ENCODE data around the gene TRIM63.

The TRIM63 gene

DNA sequence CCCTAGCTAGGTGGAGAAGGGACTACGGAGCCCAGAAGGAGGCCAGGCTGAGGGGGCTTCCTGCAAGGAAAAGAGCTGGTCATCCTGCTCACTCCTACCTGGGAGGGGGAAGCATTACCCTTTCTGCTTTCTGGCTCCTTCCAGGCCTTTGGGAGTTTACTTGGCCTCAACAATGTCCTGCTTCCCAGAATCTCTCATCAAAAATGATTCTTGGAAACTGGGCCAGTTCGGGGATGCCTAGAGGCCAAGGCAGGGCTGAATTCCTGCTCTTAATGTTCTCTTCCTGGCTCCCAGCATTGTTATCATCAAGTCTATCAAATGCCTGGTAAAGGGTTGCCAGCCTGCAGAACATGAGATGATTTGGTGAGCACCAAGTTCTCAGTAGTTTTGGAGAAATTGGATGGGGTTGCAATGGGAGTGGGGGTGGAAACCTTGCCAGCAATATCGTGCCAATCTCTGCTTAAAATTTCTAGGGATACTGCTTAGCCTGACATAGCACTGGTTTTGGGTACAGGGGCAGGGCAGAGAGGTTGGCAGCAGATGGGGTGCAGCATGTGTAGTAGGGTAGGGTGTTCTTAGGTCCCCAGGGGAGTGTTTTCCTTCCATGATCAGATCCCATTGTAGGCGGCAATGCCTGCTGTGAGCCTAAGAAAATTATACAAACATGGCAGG is 61.9 kb downstream of the TRIM63 start:
- no peak for TF ChIP-seq TAF1 (IDR thresholded peaks at IDR 0.05; ENCODE audit: low read depth)
- no peak for TF ChIP-seq RAD21 (IDR thresholded peaks at IDR 0.05; ENCODE audit: low read depth)
- no peak for TF ChIP-seq TEAD4 (IDR thresholded peaks at IDR 0.05)
- TF ChIP-seq EP300 (IDR thresholded peaks at IDR 0.05; ENCODE audit: borderline replicate concordance): no peak
- no peak for TF ChIP-seq ZBTB7A (IDR thresholded peaks at IDR 0.05; ENCODE audit: low read depth)
- no peak for TF ChIP-seq FOXM1 (IDR thresholded peaks at IDR 0.05; ENCODE audit: borderline replicate concordance, low read depth)
- TF ChIP-seq YY1 (IDR thresholded peaks at IDR 0.05; ENCODE audit: low read depth): no peak
- no peak for TF ChIP-seq CEBPB (IDR thresholded peaks at IDR 0.05)
- no peak for TF ChIP-seq TCF12 (IDR thresholded peaks at IDR 0.05; ENCODE audit: low read depth)

DNA sequence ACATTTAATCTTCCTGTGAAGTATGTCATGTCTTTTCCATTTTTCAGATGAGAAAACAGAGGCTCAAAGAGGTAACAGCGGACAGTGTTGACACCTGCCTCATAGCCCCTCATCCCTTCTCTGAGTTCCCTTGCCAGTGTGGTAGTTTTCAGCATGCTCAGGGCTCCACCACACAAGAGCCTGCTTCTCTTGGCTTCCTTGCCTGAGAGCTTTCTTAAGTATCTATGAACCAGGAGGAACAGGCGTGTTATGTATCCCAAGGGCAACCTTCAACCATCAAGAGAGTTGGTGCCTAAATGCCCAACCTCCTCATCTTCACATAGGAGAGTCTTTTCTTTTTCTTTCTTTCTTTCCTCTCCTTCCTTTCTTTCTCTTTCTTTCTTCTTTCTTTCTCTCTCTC is 63.7 kb downstream of the TRIM63 start:
- TF ChIP-seq YY1 (IDR thresholded peaks at IDR 0.05; ENCODE audit: low read depth) (no peak), TEAD4 (IDR thresholded peaks at IDR 0.05) (no peak), RAD21 (IDR thresholded peaks at IDR 0.05; ENCODE audit: low read depth) (no peak), CEBPB (IDR thresholded peaks at IDR 0.05) (no peak), NFIC (IDR thresholded peaks at IDR 0.05) (no peak), ZBTB7A (IDR thresholded peaks at IDR 0.05; ENCODE audit: low read depth) (no peak), TAF1 (IDR thresholded peaks at IDR 0.05; ENCODE audit: low read depth) (no peak), TCF12 (IDR thresholded peaks at IDR 0.05; ENCODE audit: low read depth) (no peak), EP300 (IDR thresholded peaks at IDR 0.05; ENCODE audit: borderline replicate concordance) (no peak), EGR1 (IDR thresholded peaks at IDR 0.05) (no peak), FOXM1 (IDR thresholded peaks at IDR 0.05; ENCODE audit: borderline replicate concordance, low read depth) (no peak), CREB1 (IDR thresholded peaks at IDR 0.05; ENCODE audit: low read depth) (no peak)
- TF ChIP-seq, protein P1, sequence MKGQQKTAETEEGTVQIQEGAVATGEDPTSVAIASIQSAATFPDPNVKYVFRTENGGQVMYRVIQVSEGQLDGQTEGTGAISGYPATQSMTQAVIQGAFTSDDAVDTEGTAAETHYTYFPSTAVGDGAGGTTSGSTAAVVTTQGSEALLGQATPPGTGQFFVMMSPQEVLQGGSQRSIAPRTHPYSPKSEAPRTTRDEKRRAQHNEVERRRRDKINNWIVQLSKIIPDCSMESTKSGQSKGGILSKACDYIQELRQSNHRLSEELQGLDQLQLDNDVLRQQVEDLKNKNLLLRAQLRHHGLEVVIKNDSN (IDR thresholded peaks at IDR 0.05): no peak
- TF ChIP-seq, protein P2, sequence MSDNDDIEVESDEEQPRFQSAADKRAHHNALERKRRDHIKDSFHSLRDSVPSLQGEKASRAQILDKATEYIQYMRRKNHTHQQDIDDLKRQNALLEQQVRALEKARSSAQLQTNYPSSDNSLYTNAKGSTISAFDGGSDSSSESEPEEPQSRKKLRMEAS (IDR thresholded peaks at IDR 0.05): no peak
- TF ChIP-seq, protein P3, sequence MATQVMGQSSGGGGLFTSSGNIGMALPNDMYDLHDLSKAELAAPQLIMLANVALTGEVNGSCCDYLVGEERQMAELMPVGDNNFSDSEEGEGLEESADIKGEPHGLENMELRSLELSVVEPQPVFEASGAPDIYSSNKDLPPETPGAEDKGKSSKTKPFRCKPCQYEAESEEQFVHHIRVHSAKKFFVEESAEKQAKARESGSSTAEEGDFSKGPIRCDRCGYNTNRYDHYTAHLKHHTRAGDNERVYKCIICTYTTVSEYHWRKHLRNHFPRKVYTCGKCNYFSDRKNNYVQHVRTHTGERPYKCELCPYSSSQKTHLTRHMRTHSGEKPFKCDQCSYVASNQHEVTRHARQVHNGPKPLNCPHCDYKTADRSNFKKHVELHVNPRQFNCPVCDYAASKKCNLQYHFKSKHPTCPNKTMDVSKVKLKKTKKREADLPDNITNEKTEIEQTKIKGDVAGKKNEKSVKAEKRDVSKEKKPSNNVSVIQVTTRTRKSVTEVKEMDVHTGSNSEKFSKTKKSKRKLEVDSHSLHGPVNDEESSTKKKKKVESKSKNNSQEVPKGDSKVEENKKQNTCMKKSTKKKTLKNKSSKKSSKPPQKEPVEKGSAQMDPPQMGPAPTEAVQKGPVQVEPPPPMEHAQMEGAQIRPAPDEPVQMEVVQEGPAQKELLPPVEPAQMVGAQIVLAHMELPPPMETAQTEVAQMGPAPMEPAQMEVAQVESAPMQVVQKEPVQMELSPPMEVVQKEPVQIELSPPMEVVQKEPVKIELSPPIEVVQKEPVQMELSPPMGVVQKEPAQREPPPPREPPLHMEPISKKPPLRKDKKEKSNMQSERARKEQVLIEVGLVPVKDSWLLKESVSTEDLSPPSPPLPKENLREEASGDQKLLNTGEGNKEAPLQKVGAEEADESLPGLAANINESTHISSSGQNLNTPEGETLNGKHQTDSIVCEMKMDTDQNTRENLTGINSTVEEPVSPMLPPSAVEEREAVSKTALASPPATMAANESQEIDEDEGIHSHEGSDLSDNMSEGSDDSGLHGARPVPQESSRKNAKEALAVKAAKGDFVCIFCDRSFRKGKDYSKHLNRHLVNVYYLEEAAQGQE (IDR thresholded peaks at IDR 0.05; ENCODE audit: low read depth): no peak

DNA sequence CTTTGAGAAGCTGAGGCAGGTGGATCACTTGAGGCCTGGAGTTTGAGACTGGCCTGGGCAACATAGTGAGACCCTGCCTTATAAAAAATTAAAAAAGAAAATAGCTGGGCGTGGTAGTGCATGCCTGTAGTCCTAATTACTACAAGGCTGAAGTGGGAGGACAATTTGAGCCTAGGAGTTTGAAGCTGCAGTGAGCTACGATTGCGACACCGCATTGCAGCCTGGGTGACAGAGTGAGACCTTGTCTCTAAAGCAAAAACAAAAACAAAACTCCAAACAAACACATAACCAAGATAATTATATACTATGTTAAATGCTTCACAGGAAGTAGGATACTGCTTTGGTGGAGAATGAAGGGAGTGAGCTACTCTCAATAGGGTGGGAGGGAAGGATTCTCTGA is 64.2 kb downstream of the TRIM63 start:
- TF ChIP-seq CEBPB (IDR thresholded peaks at IDR 0.05): peak; percentile 63
- no peak for TF ChIP-seq EP300 (IDR thresholded peaks at IDR 0.05; ENCODE audit: borderline replicate concordance)
